H9 (cell line): ENCODE measurements around the gene LARGE1. TPM values are rescaled to one million over a fixed set of nuclear protein-coding genes. Genes with fewer than 3 reads are reported as not detected.

Source experiments
- DNase-seq: peaks from one replicate; pipeline ENCODE4 v3.0.0-alpha.2; 2017
- H2AFZ ChIP-seq: one replicate; pipeline ENCODE4 v1.6.1; 2013; ENCODE audit warnings: mild to moderate bottlenecking, low read length, control low read depth, moderate library complexity
- H2AK5ac ChIP-seq: 2 replicates; pipeline ENCODE4 v1.6.1; 2013; ENCODE audit warnings: low read length, control low read depth, mixed read lengths; ENCODE audit not compliant: insufficient read length
- H2BK120ac ChIP-seq: one replicate; pipeline ENCODE4 v1.6.1; 2013; ENCODE audit warnings: low read depth, mild to moderate bottlenecking, low read length, control low read depth, inconsistent platforms; ENCODE audit not compliant: poor library complexity, severe bottlenecking
- H2BK12ac ChIP-seq: 2 replicates; pipeline ENCODE4 v1.6.1; 2013; ENCODE audit warnings: low read length, control low read depth, mixed read lengths, low read depth; ENCODE audit not compliant: insufficient read length
- H2BK15ac ChIP-seq: 2 replicates; pipeline ENCODE4 v1.6.1; 2013; ENCODE audit warnings: low read depth, low read length, control low read depth
- H2BK20ac ChIP-seq: one replicate; pipeline ENCODE4 v1.6.1; 2013; ENCODE audit warnings: low read depth, mild to moderate bottlenecking, low read length, control low read depth, inconsistent platforms; ENCODE audit not compliant: poor library complexity, severe bottlenecking
- H2BK5ac ChIP-seq: 2 replicates; pipeline ENCODE4 v1.6.1; 2013; ENCODE audit warnings: low read length, control low read depth, mixed read lengths; ENCODE audit not compliant: insufficient read length
- H3K14ac ChIP-seq: 2 replicates; pipeline ENCODE4 v1.6.1; 2013; ENCODE audit warnings: low read length, control low read depth; ENCODE audit not compliant: insufficient read depth
- H3K18ac ChIP-seq: 2 replicates; pipeline ENCODE4 v1.6.1; 2013; ENCODE audit warnings: low read depth, mild to moderate bottlenecking, mixed read lengths, low read length, control low read depth; ENCODE audit not compliant: insufficient read length
- H3K23ac ChIP-seq: 2 replicates; pipeline ENCODE4 v1.6.1; 2013; ENCODE audit warnings: low read length, control low read depth, mixed read lengths, low read depth; ENCODE audit not compliant: insufficient read length
- H3K23me2 ChIP-seq: 2 replicates; pipeline ENCODE4 v1.6.1; 2013; ENCODE audit warnings: low read depth, mild to moderate bottlenecking, mixed read lengths, low read length, control low read depth; ENCODE audit not compliant: insufficient read length, poor library complexity, severe bottlenecking
- H3K27ac ChIP-seq: 2 replicates; pipeline ENCODE4 v1.5.1; 2013; ENCODE audit warnings: low read length, control low read depth, mixed read lengths, low read depth; ENCODE audit not compliant: insufficient read length
- H3K27me3 ChIP-seq: 2 replicates; pipeline ENCODE4 v1.6.1; 2013; ENCODE audit warnings: low read length, control low read depth, inconsistent platforms; ENCODE audit not compliant: insufficient read depth
- H3K4ac ChIP-seq: 2 replicates; pipeline ENCODE4 v1.6.1; 2013; ENCODE audit warnings: low read depth, mild to moderate bottlenecking, control low read depth, inconsistent platforms, low read length, moderate library complexity
- H3K4me1 ChIP-seq: 2 replicates; pipeline ENCODE4 v1.6.1; 2013; ENCODE audit warnings: low read length, control low read depth, inconsistent platforms; ENCODE audit not compliant: insufficient read depth
- H3K4me2 ChIP-seq: 2 replicates; pipeline ENCODE4 v1.6.1; 2013; ENCODE audit warnings: low read length, control low read depth, mixed read lengths; ENCODE audit not compliant: insufficient read length, insufficient read depth
- H3K56ac ChIP-seq: 2 replicates; pipeline ENCODE4 v1.6.1; 2013; ENCODE audit warnings: low read depth, mild to moderate bottlenecking, mixed read lengths, low read length, control low read depth; ENCODE audit not compliant: insufficient read length
- H3K79me1 ChIP-seq: 2 replicates; pipeline ENCODE4 v1.6.1; 2013; ENCODE audit warnings: low read depth, mild to moderate bottlenecking, moderate library complexity, low read length, control low read depth, inconsistent platforms; ENCODE audit not compliant: insufficient read depth, poor library complexity, severe bottlenecking
- H3K79me2 ChIP-seq: 2 replicates; pipeline ENCODE4 v1.6.1; 2013; ENCODE audit warnings: low read length, control low read depth, inconsistent platforms; ENCODE audit not compliant: insufficient read depth
- H3K9ac ChIP-seq: 2 replicates; pipeline ENCODE4 v1.6.1; 2013; ENCODE audit warnings: low read length, control low read depth, mixed read lengths; ENCODE audit not compliant: insufficient read length; ENCODE audit errors: extremely low read depth
- H3K9me3 ChIP-seq: one replicate; pipeline ENCODE4 v1.6.1; 2013; ENCODE audit warnings: low read depth, low read length, inconsistent platforms; ENCODE audit not compliant: control insufficient read depth
- H3T11ph ChIP-seq: one replicate; pipeline ENCODE4 v1.6.1; 2013; ENCODE audit warnings: mild to moderate bottlenecking, low read length, control low read depth, inconsistent platforms
- H4K20me1 ChIP-seq: one replicate; pipeline ENCODE4 v1.6.1; 2013; ENCODE audit not compliant: control insufficient read depth, insufficient read length, insufficient read depth
- H4K5ac ChIP-seq: 2 replicates; pipeline ENCODE4 v1.6.1; 2013; ENCODE audit warnings: low read depth, mild to moderate bottlenecking, mixed read lengths, low read length, control low read depth; ENCODE audit not compliant: insufficient read length
- H4K8ac ChIP-seq: replicated peaks from 2 replicates; pipeline ENCODE4 v1.6.1; 2013; ENCODE audit warnings: low read length, control low read depth, mixed read lengths, low read depth; ENCODE audit not compliant: insufficient read length
- H4K91ac ChIP-seq: 2 replicates; pipeline ENCODE4 v1.6.1; 2013; ENCODE audit warnings: low read depth, mild to moderate bottlenecking, moderate library complexity, mixed read lengths, low read length, control low read depth; ENCODE audit not compliant: insufficient read length
- H3K27ac Mint-ChIP-seq, 3 experiments: 2 replicates in 2 of 3; 3 replicates in 1 of 3; pipeline ENCODE4 v1.8.0; 2020 to 2021; ENCODE audit warnings: mixed read lengths in 3 of 3, mild to moderate bottlenecking in 1 of 3, moderate library complexity in 1 of 3
- H3K27me3 Mint-ChIP-seq: 2 replicates; pipeline ENCODE4 v1.8.0; 2021; ENCODE audit warnings: low read depth, mild to moderate bottlenecking, moderate library complexity, mixed read lengths
- H3K36me3 Mint-ChIP-seq, 3 experiments: 2 replicates in 2 of 3; 3 replicates in 1 of 3; pipeline ENCODE4 v1.8.0; 2020 to 2021; ENCODE audit warnings: low read depth in 3 of 3, mixed read lengths in 3 of 3; ENCODE audit not compliant: insufficient read depth in 1 of 3
- H3K4me1 Mint-ChIP-seq, 2 experiments: 2 replicates each; pipeline ENCODE4 v1.8.0; 2020; ENCODE audit warnings: mixed read lengths in 2 of 2
- H3K4me3 Mint-ChIP-seq, 2 experiments: 2 replicates in 1 of 2; 3 replicates in 1 of 2; pipeline ENCODE4 v1.8.0; 2020 to 2021; ENCODE audit warnings: mild to moderate bottlenecking in 2 of 2, mixed read lengths in 2 of 2, moderate library complexity in 1 of 2
- H3K9me3 Mint-ChIP-seq, 2 experiments: 2 replicates in 1 of 2; 3 replicates in 1 of 2; pipeline ENCODE4 v1.8.0; 2020; ENCODE audit warnings: mild to moderate bottlenecking in 2 of 2, mixed read lengths in 2 of 2, moderate library complexity in 1 of 2
- WGBS: extraction: QIAGEN DNeasy Blood & Tissue Kit; methylation state at CpG from one replicate; pipeline ENCODE4 v1.1.7; 2013; ENCODE audit warnings: missing lambda C conversion rate, low lambda C conversion rate, mixed read lengths; ENCODE audit not compliant: insufficient read length; ENCODE audit errors: extremely low coverage; 5-methylcytosine and 5-hydroxymethylcytosine counted together
- total RNA-seq: library from RNA; stranded (reverse); gene quantifications from 2 replicates; pipeline ENCODE4 v1.2.1, GENCODE V29; 2021
- TF ChIP-seq, protein P1 (sequence below): fragments of 200-600 bp; sonication (generic); conservative IDR thresholded peaks from 3 replicates; pipeline ENCODE4 v1.8.0; 2021; ENCODE audit warnings: antibody characterized with exemption, mild to moderate bottlenecking

The LARGE1 gene
- total RNA-seq, 1 experiment from 2014 or later = 43.5 TPM

DNA sequence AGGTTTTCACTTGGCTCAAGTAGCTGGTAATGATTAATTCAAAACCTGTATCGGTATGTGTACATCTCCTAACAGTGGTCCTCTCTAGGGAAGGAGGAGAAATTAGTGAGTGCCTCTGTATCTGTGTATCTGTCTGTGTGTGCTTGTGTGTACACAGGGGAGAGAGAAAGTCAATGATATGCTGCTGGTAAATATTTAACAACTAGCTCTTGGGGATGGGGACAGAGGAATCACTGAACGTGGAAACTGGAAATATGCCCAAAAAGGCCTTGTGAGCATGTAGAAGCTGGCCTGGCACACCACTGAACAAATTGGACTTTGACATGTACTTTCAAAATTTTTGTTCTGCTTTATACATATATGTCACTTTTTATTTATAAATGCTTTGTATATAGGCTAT, 648.1 kb downstream of the LARGE1 start:
- H2BK20ac ChIP-seq = no peak overlapping the region
- no peak overlapping the region for H3K4ac ChIP-seq
- no peaks in the 10 kb centered on the region for H3K79me1 ChIP-seq
- no peak overlapping the region for H2BK15ac ChIP-seq
- no peak overlapping the region for H3K4me3 Mint-ChIP-seq
- H4K5ac ChIP-seq = no peak overlapping the region
- no peak overlapping the region for H3K9ac ChIP-seq
- no peak overlapping the region for H3K27ac ChIP-seq
- no peaks in the 10 kb centered on the region for H3K4me1 ChIP-seq
- H3T11ph ChIP-seq = no peak overlapping the region
- H3K27ac Mint-ChIP-seq = no peak overlapping the region
- H3K4me2 ChIP-seq = no peak overlapping the region
- H3K18ac ChIP-seq = no peak overlapping the region
- H3K36me3 Mint-ChIP-seq = peaks cover 5 to 15% (median 5%) of the 10 kb centered on the region in 3 experiments; a peak in 4 of 7 replicates
- no peak overlapping the region for H2BK120ac ChIP-seq
- no peaks in the 10 kb centered on the region for H3K23me2 ChIP-seq
- no CpG with 5 or more reads among the region's 2 CpGs for WGBS
- no peak for DNase-seq
- H2BK5ac ChIP-seq = no peak overlapping the region
- no peak overlapping the region for H2AFZ ChIP-seq
- H3K27me3 ChIP-seq = no peaks in the 10 kb centered on the region
- peaks cover 0 to 3% of the 10 kb centered on the region in 2 experiments; a peak in 3 of 4 replicates for H3K4me1 Mint-ChIP-seq
- TF ChIP-seq, protein P1, sequence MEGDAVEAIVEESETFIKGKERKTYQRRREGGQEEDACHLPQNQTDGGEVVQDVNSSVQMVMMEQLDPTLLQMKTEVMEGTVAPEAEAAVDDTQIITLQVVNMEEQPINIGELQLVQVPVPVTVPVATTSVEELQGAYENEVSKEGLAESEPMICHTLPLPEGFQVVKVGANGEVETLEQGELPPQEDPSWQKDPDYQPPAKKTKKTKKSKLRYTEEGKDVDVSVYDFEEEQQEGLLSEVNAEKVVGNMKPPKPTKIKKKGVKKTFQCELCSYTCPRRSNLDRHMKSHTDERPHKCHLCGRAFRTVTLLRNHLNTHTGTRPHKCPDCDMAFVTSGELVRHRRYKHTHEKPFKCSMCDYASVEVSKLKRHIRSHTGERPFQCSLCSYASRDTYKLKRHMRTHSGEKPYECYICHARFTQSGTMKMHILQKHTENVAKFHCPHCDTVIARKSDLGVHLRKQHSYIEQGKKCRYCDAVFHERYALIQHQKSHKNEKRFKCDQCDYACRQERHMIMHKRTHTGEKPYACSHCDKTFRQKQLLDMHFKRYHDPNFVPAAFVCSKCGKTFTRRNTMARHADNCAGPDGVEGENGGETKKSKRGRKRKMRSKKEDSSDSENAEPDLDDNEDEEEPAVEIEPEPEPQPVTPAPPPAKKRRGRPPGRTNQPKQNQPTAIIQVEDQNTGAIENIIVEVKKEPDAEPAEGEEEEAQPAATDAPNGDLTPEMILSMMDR = no peak
- no peak overlapping the region for H2AK5ac ChIP-seq
- no peak overlapping the region for H3K14ac ChIP-seq
- H4K91ac ChIP-seq = no peak overlapping the region
- no peaks in the 10 kb centered on the region for H3K9me3 ChIP-seq
- no peak overlapping the region for H3K23ac ChIP-seq
- no peaks in the 10 kb centered on the region for H3K79me2 ChIP-seq
- H3K56ac ChIP-seq = no peak overlapping the region
- peaks cover 3% of the 10 kb centered on the region; the same call in 1 of the 2 replicates for H3K27me3 Mint-ChIP-seq
- H4K20me1 ChIP-seq = no peaks in the 10 kb centered on the region
- no peaks in the 10 kb centered on the region for H3K9me3 Mint-ChIP-seq
- H2BK12ac ChIP-seq = no peak overlapping the region
- no peak overlapping the region for H4K8ac ChIP-seq
